Raji (cell line): ENCODE data around the gene ABHD17C.

Experiments used
- POLR2A ChIP-seq: IDR thresholded peaks from 2 replicates; pipeline ENCODE4 v1.6.1; 2011; ENCODE audit warnings: low read depth, low read length, control low read depth; ENCODE audit not compliant: insufficient read depth

ABHD17C gene

GRCh38 chr15:80769829-80770705, 75.0 kb downstream of the ABHD17C start:
- TF ChIP-seq POLR2A = no peak

- TF ChIP-seq POLR2A = no peak
Measured at GRCh38 chr15:80773122-80773551, 78.0 kb downstream of the ABHD17C start.

GRCh38 chr15:80773792-80774352, 78.8 kb downstream of the ABHD17C start:
- no peak for TF ChIP-seq POLR2A

- TF ChIP-seq POLR2A = no peak
Measured at GRCh38 chr15:80774486-80774885, 79.4 kb downstream of the ABHD17C start.

GRCh38 chr15:80775338-80775737, 80.2 kb downstream of the ABHD17C start:
- TF ChIP-seq POLR2A = no peak

- no peak for TF ChIP-seq POLR2A
Measured at GRCh38 chr15:80776420-80777045, 81.4 kb downstream of the ABHD17C start.

- TF ChIP-seq POLR2A = no peak
Measured at GRCh38 chr15:80777137-80777536, 82.0 kb downstream of the ABHD17C start.

- no peak for TF ChIP-seq POLR2A
Measured at GRCh38 chr15:80777826-80778620, 82.9 kb downstream of the ABHD17C start.

- no peak for TF ChIP-seq POLR2A
Measured at GRCh38 chr15:80778621-80778963, 83.5 kb downstream of the ABHD17C start.

GRCh38 chr15:80778964-80779657, 84.0 kb downstream of the ABHD17C start, which contains the start of gene CEMIP:
Gene CEMIP, plus strand, starts transcription at chr15:80779370. Its CDS starts 94,510 bp downstream, at chr15:80873880.
- no peak for TF ChIP-seq POLR2A

- no peak for TF ChIP-seq POLR2A
Measured at GRCh38 chr15:80779658-80780415, 84.7 kb downstream of the ABHD17C start.

GRCh38 chr15:80780416-80781221, 85.5 kb downstream of the ABHD17C start:
- TF ChIP-seq POLR2A = no peak

GRCh38 chr15:80783260-80783659, 88.2 kb downstream of the ABHD17C start:
- TF ChIP-seq POLR2A = no peak
